ENCODE data around the gene IRGQ.

DNA sequence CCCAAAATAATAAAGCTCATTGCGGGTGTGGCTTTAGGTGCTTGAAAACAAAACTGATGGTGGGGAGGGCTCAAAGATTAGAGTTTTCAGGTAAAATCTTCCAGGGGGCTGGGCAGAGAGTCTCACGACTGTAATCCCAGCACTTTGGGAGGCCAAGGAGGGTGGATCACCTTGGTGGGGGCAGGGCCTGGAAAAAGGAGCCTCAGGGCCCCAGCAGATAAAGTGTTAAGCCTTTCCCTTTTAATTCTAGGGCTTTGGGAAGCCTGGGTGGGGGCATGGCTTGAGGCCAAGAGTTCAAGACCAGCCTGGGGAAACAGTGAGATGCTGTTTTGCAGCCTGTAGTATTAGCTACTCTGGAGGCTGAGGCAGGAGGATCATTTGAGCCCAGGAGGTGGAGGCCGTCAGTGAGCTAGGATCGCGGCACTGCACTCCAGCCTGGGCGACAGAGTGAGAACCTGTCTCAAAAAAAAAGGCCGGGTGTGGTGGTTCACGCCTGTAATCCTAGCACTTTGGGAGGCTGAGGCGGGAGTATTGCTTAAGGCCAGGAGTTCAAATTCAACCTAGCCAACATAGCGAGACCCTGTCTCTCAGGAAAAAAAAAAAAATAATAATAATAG, 1.7 kb downstream of the IRGQ start:
- TF ChIP-seq, protein P1, sequence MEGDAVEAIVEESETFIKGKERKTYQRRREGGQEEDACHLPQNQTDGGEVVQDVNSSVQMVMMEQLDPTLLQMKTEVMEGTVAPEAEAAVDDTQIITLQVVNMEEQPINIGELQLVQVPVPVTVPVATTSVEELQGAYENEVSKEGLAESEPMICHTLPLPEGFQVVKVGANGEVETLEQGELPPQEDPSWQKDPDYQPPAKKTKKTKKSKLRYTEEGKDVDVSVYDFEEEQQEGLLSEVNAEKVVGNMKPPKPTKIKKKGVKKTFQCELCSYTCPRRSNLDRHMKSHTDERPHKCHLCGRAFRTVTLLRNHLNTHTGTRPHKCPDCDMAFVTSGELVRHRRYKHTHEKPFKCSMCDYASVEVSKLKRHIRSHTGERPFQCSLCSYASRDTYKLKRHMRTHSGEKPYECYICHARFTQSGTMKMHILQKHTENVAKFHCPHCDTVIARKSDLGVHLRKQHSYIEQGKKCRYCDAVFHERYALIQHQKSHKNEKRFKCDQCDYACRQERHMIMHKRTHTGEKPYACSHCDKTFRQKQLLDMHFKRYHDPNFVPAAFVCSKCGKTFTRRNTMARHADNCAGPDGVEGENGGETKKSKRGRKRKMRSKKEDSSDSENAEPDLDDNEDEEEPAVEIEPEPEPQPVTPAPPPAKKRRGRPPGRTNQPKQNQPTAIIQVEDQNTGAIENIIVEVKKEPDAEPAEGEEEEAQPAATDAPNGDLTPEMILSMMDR (IDR thresholded peaks at IDR 0.05) = no peak
- TF ChIP-seq POLR2A (IDR thresholded peaks at IDR 0.05) = no peak

Measured in Peyer's patch (tissue), 4 donors.